A673 (cell line): ENCODE data around the gene WDR53. TPM values are rescaled to one million over a fixed set of nuclear protein-coding genes. Genes with fewer than 3 reads are reported as not detected.
"Not testable (repeated sequence)": the region's sequence is repeated elsewhere in the genome, so short reads cannot be mapped to it uniquely, and the experiment has no call there.

Experiments used
- BruUV-seq: library from RNA; stranded (reverse); fragments of 400-500 nt; replicated peaks from 2 replicates; lab custom pipeline; 2021; lab: Mats Ljungman, UMichigan
- CTCF ChIA-PET: fragments of 300-600 bp; sonication (Branson Sonifier 250); formaldehyde crosslinking; loops from one replicate; lab custom pipeline; 2022; ENCODE audit warnings: antibody characterized with exemption; lab: Charles Lee
- POLR2A ChIA-PET: fragments of 300-600 bp; sonication (Branson Sonifier 250); formaldehyde crosslinking; loops from one replicate; lab custom pipeline; 2022; ENCODE audit warnings: antibody characterized with exemption; ENCODE audit not compliant: low non-redundant PET; lab: Charles Lee
- DNase-seq: peaks from one replicate; pipeline ENCODE4 v3.0.0-alpha.2; 2015; ENCODE audit warnings: low spot score
- H3K27ac ChIP-seq: fragments of 200-600 bp; sonication (generic); 2 replicates; pipeline ENCODE4 v1.5.1; 2016; ENCODE audit warnings: mixed run types, low read depth, mild to moderate bottlenecking, mixed read lengths, antibody characterized with exemption, low read length; ENCODE audit not compliant: poor library complexity, severe bottlenecking
- H3K27me3 ChIP-seq: fragments of 200-600 bp; sonication (generic); replicated peaks from 2 replicates; pipeline ENCODE4 v1.6.1; 2017; ENCODE audit warnings: mixed run types, low read depth, mild to moderate bottlenecking, mixed read lengths, antibody characterized with exemption, low read length; ENCODE audit not compliant: insufficient read depth, poor library complexity
- H3K36me3 ChIP-seq: fragments of 200-600 bp; sonication (generic); 2 replicates; pipeline ENCODE4 v1.6.1; 2016; ENCODE audit warnings: mixed run types, mild to moderate bottlenecking, mixed read lengths, antibody characterized with exemption, low read length; ENCODE audit not compliant: insufficient read depth, poor library complexity, severe bottlenecking
- H3K4me1 ChIP-seq: fragments of 200-600 bp; sonication (generic); 2 replicates; pipeline ENCODE4 v1.6.1; 2017; ENCODE audit warnings: mixed run types, mild to moderate bottlenecking, mixed read lengths, antibody characterized with exemption, low read length; ENCODE audit not compliant: insufficient read depth, poor library complexity, severe bottlenecking
- H3K4me3 ChIP-seq: fragments of 200-600 bp; sonication (generic); 2 replicates; pipeline ENCODE4 v1.5.1; 2016; ENCODE audit warnings: low read depth, mixed run types, mild to moderate bottlenecking, mixed read lengths, low read length; ENCODE audit not compliant: poor library complexity, severe bottlenecking
- H3K9me3 ChIP-seq: fragments of 200-600 bp; sonication (generic); 2 replicates; pipeline ENCODE4 v1.6.1; 2016; ENCODE audit warnings: mixed run types, low read depth, mild to moderate bottlenecking, mixed read lengths, antibody characterized with exemption, low read length; ENCODE audit not compliant: poor library complexity, severe bottlenecking
- EZH2 ChIP-seq: fragments of 200-600 bp; sonication (generic); IDR thresholded peaks from 2 replicates; pipeline ENCODE4 v1.6.1; 2017; ENCODE audit warnings: borderline replicate concordance, low read depth, mild to moderate bottlenecking, mixed read lengths, antibody characterized with exemption, low read length; ENCODE audit not compliant: poor library complexity, severe bottlenecking
- intact Hi-C: fragments of 100-400 bp; cut with micrococcal nuclease; formaldehyde crosslinking; loops from one replicate; pipeline ENCODE4 v1.10.0; 2022; ENCODE audit not compliant: unreplicated experiment
- total RNA-seq: library from RNA; stranded (reverse); gene quantifications from 2 replicates; pipeline ENCODE4 v1.2.3, GENCODE V29; 2021
- TF ChIP-seq, protein P1 (sequence below): fragments of 300-800, 200-600 bp; sonication (generic); conservative IDR thresholded peaks from 2 replicates; pipeline ENCODE4 v1.5.1; 2017; ENCODE audit warnings: low read depth, mild to moderate bottlenecking, antibody characterized with exemption, low read length, moderate library complexity, mixed read lengths

The WDR53 gene
- total RNA-seq, 1 experiment from 2014 or later: 23.1 TPM

DNA sequence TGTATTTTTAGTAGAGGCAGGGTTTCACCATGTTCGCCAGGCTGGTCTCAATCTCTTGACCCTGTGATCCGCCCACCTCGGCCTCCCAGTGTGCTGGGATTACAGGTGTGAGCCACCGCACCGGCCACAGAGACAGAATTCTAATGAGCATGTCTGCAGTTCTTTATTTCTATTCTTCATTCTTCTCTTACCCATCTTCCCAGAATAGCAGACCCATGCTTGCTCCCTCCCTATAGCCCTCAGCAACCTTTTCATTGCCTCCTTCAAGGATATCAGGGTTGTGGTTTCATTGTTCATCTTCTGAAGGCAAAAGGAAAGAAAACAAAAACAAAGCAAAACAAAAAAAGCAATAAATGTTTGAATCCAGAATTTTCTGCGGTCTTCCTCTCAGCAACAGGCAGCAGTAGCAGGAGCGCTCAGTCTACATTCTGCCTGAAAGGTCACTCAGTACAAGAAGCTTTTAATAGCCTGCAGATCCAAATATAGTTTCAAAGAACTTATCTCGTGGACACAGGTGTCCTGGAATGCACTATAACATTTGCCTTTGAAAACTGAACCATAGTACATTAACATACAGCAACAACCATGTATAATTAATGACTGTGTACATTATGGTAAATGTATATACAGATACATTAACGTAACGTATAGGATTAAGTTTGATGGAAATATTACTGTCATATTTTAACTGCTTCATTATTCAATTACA is 53.3 kb downstream of the WDR53 start, which contains the start of gene SMCO1:
SMCO1 (minus strand) TSS at position 434 of the 709 bp plus-strand sequence; CDS start at position 297, 137 bp downstream.
- Histone ChIP-seq H3K36me3 (no peaks in the 10 kb centered on the region), H3K9me3 (peaks cover 31% of the 10 kb centered on the region), H3K27me3 (no peaks in the 10 kb centered on the region), H3K4me1 (no peaks in the 10 kb centered on the region), H3K4me3 (no peak within 1 kb of the TSS), H3K27ac (no peak within 1 kb of the TSS)
- BruUV-seq: no TSS peak
- ChIA-PET POLR2A (no interaction called here), CTCF (no interaction called here)
- no peak for TF ChIP-seq EZH2
- TF ChIP-seq, protein P1, sequence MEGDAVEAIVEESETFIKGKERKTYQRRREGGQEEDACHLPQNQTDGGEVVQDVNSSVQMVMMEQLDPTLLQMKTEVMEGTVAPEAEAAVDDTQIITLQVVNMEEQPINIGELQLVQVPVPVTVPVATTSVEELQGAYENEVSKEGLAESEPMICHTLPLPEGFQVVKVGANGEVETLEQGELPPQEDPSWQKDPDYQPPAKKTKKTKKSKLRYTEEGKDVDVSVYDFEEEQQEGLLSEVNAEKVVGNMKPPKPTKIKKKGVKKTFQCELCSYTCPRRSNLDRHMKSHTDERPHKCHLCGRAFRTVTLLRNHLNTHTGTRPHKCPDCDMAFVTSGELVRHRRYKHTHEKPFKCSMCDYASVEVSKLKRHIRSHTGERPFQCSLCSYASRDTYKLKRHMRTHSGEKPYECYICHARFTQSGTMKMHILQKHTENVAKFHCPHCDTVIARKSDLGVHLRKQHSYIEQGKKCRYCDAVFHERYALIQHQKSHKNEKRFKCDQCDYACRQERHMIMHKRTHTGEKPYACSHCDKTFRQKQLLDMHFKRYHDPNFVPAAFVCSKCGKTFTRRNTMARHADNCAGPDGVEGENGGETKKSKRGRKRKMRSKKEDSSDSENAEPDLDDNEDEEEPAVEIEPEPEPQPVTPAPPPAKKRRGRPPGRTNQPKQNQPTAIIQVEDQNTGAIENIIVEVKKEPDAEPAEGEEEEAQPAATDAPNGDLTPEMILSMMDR: no peak
- intact Hi-C loops: no loop called here
- DNase-seq: no peak

DNA sequence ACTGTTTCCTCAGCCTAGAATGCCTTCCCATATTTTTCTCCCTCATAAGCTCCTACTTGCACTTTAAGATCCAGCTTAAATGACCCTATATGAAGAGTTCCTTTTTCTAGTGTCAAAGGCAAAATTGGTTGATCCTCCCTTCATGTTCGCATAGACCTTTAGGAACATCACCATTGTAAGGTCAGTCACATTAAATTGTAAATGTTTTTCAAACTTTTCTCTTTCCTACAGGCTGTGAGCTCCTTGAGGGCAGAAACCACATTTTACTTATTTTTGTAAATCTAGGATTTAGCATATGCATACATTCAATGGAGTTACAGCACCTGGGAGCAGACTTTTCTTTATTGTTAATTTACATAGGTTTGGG is 54.0 kb downstream of the WDR53 start:
- TF ChIP-seq, protein P1: no peak
- no peak for TF ChIP-seq EZH2
- intact Hi-C loops: no loop called here
- Histone ChIP-seq H3K27me3 (no peaks in the 10 kb centered on the region), H3K9me3 (peaks cover 23% of the 10 kb centered on the region), H3K4me3 (no peak overlapping the region), H3K4me1 (no peaks in the 10 kb centered on the region), H3K27ac (no peak overlapping the region), H3K36me3 (no peaks in the 10 kb centered on the region)
- ChIA-PET POLR2A (no interaction called here), CTCF (no interaction called here)
- DNase-seq: no peak
- no TSS peak for BruUV-seq

GRCh38 chr3:196513697-196514349 is 54.5 kb downstream of the WDR53 start:
- intact Hi-C loops: no loop called here
- Histone ChIP-seq H3K9me3 (peaks cover 18% of the 10 kb centered on the region), H3K27ac (no peak overlapping the region), H3K4me1 (no peaks in the 10 kb centered on the region), H3K4me3 (no peak overlapping the region), H3K27me3 (no peaks in the 10 kb centered on the region), H3K36me3 (no peaks in the 10 kb centered on the region)
- no peak for DNase-seq
- CTCF ChIA-PET: no interaction called here
- TF ChIP-seq EZH2: no peak
- TF ChIP-seq, protein P1: no peak
- no TSS peak for BruUV-seq
- POLR2A ChIA-PET: interaction anchor here (0.7 kb wide), 1 partner anchor 35 kb away, joined by 3 read pairs; no protein-coding TSS in a partner anchor

DNA sequence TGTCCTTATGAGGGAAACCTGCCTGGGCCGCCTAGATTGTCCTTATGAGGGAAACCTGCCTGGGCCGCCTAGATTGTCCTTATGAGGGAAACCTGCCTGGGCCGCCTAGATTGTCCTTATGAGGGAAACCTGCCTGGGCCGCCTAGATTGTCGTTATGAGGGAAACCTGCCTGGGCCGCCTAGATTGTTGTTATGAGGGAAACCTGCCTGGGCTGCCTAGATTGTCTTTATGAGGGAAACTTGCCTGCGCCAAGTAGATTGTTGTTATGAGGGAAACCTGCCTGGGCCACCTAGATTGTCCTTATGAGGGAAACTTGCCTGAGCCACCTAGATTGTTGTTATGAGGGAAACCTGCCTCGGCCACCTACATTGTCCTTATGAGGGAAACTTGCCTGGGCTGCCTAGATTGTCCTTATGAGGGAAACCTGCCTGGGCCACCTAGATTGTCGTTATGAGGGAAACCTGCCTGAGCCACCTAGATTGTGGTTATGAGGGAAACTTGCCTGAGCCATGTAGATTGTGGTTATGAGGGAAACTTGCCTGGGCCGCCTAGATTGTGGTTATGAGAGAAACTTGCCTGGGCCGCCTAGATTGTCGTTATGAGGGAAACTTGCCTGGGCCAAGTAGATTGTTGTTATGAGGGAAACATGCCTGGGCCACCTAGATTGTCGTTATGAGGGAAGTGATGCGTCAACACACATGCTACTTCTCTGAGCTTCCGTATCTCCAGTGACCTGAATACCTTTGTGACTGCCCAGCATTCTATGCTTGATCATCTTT is 56.5 kb downstream of the WDR53 start:
- CTCF ChIA-PET, H3K36me3 ChIP-seq, H3K4me3 ChIP-seq, H3K9me3 ChIP-seq, POLR2A ChIA-PET, H3K27me3 ChIP-seq, H3K27ac ChIP-seq, intact Hi-C loops, BruUV-seq, H3K4me1 ChIP-seq, DNase-seq: not testable (repeated sequence)

DNA sequence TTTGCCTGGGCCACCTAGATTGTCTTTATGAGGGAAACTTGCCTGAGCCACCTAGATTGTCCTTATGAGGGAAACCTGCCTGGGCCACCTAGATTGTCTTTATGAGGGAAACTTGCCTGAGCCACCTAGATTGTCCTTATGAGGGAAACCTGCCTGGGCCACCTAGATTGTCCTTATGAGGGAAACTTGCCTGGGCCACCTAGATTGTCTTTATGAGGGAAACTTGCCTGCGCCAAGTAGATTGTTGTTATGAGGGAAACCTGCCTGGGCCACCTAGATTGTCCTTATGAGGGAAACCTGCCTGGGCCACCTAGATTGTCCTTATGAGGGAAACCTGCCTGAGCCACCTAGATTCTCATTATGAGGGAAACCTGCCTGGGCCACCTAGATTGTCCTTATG is 57.2 kb downstream of the WDR53 start:
- DNase-seq, CTCF ChIA-PET, H3K27ac ChIP-seq, BruUV-seq, POLR2A ChIA-PET, H3K4me3 ChIP-seq, H3K36me3 ChIP-seq, H3K4me1 ChIP-seq, intact Hi-C loops, H3K9me3 ChIP-seq, H3K27me3 ChIP-seq: not testable (repeated sequence)
